Measurements from ENCODE around the gene KAZN. TPM values are rescaled to one million over a fixed set of nuclear protein-coding genes. Genes with fewer than 3 reads are reported as not detected.
"Not testable (repeated sequence)": the region's sequence is repeated elsewhere in the genome, so short reads cannot be mapped to it uniquely, and the experiment has no call there.

The KAZN gene
- polyA plus RNA-seq, 1 of the 3 experiments (the other 2 are of a cell fraction): 6.8 TPM

- DNase-seq: no peak
- Histone ChIP-seq H3K36me3 (replicated peaks in 1 of 2; ENCODE audit: control insufficient read depth in 1 of 2, insufficient read depth in 2 of 2, low read length in 1 of 2) (peaks cover 15 to 27% of the 10 kb centered on the region in 2 experiments), H4K20me1 (ENCODE audit: insufficient read depth) (no peaks in the 10 kb centered on the region), H3K4me2 (no peak overlapping the region), H3K4me1 (ENCODE audit: control insufficient read depth in 1 of 2, insufficient read depth in 2 of 2, low read depth in 1 of 2, low read length in 1 of 2) (peaks cover 0 to 8% of the 10 kb centered on the region in 2 experiments; a peak in 1 of 4 replicates), H2AFZ (ENCODE audit: low read depth) (no peak overlapping the region), H3K9ac (no peak overlapping the region), H3F3A (replicated peaks; ENCODE audit: insufficient read depth) (peaks cover 4% of the 10 kb centered on the region), H3K79me2 (ENCODE audit: insufficient read depth) (peaks cover 91% of the 10 kb centered on the region), H3K27ac (ENCODE audit: low read depth in 2 of 2, low read length in 1 of 2) (no peak overlapping the region), H3K27me3 (ENCODE audit: insufficient read depth) (no peaks in the 10 kb centered on the region), H3K9me2 (no peaks in the 10 kb centered on the region), H3K9me3 (no peaks in the 10 kb centered on the region), H3K4me3 (ENCODE audit: low read depth in 2 of 2, low read length in 1 of 2) (no peak overlapping the region)
- ChIA-PET CTCF (interaction anchor here (0.8 to 1.4 kb wide), 2 partner anchors 11 to 17 kb away, joined by 3 to 5 read pairs; no protein-coding TSS in a partner anchor), POLR2A (no interaction called here)
- TF ChIP-seq CHD2 (IDR thresholded peaks at IDR 0.05; ENCODE audit: low read length, partially characterized antibody) (no peak), RCOR1 (IDR thresholded peaks at IDR 0.05; ENCODE audit: low read length) (no peak), FOSL2 (IDR thresholded peaks at IDR 0.05; ENCODE audit: borderline replicate concordance, low read depth) (no peak), EZH2phosphoT487 (IDR thresholded peaks at IDR 0.05; ENCODE audit: borderline replicate concordance, low read depth) (no peak), YY1 (IDR thresholded peaks at IDR 0.05; ENCODE audit: low read depth) (no peak), RAD21 (IDR thresholded peaks at IDR 0.05; ENCODE audit: low read length) (no peak), FOXM1 (IDR thresholded peaks at IDR 0.05; ENCODE audit: low read depth) (no peak)
- TF ChIP-seq, protein P1, sequence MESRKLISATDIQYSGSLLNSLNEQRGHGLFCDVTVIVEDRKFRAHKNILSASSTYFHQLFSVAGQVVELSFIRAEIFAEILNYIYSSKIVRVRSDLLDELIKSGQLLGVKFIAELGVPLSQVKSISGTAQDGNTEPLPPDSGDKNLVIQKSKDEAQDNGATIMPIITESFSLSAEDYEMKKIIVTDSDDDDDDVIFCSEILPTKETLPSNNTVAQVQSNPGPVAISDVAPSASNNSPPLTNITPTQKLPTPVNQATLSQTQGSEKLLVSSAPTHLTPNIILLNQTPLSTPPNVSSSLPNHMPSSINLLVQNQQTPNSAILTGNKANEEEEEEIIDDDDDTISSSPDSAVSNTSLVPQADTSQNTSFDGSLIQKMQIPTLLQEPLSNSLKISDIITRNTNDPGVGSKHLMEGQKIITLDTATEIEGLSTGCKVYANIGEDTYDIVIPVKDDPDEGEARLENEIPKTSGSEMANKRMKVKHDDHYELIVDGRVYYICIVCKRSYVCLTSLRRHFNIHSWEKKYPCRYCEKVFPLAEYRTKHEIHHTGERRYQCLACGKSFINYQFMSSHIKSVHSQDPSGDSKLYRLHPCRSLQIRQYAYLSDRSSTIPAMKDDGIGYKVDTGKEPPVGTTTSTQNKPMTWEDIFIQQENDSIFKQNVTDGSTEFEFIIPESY (IDR thresholded peaks at IDR 0.05; ENCODE audit: borderline replicate concordance, low read depth): no peak
- WGBS (ENCODE audit: low lambda C conversion rate): 80% methylated on average over 4 of the region's 7 CpGs
Measured at GRCh38 chr1:14962407-14962806, 363.9 kb downstream of the KAZN start.

- H3K4me2 ChIP-seq; H3K27me3 ChIP-seq (ENCODE audit: insufficient read depth); DNase-seq; H3K9me3 ChIP-seq; H3K4me3 ChIP-seq (ENCODE audit: low read depth in 2 of 2, low read length in 1 of 2); H4K20me1 ChIP-seq (ENCODE audit: insufficient read depth); H2AFZ ChIP-seq (ENCODE audit: low read depth); POLR2A ChIA-PET; H3K27ac ChIP-seq (ENCODE audit: low read depth in 2 of 2, low read length in 1 of 2); H3K9ac ChIP-seq; H3K9me2 ChIP-seq: not testable (repeated sequence)
- Histone ChIP-seq H3K4me1 (ENCODE audit: control insufficient read depth in 1 of 2, insufficient read depth in 2 of 2, low read depth in 1 of 2, low read length in 1 of 2) (peaks cover 5 to 23% of the 10 kb centered on the region in 2 experiments; a peak in 3 of 4 replicates), H3K79me2 (ENCODE audit: insufficient read depth) (peaks cover 80% of the 10 kb centered on the region), H3F3A (replicated peaks; ENCODE audit: insufficient read depth) (peaks cover 18% of the 10 kb centered on the region), H3K36me3 (replicated peaks in 1 of 2; ENCODE audit: control insufficient read depth in 1 of 2, insufficient read depth in 2 of 2, low read length in 1 of 2) (peaks cover 15 to 27% of the 10 kb centered on the region in 2 experiments)
- peak; percentile 60 for TF ChIP-seq TCF12 (IDR thresholded peaks at IDR 0.05)
- CTCF ChIA-PET: interaction anchor here (0.9 kb wide), 1 partner anchor 18 kb away, joined by 3 read pairs; no protein-coding TSS in a partner anchor
- 92% methylated on average over 10 of the region's 10 CpGs for whole genome bisulfite sequencing (ENCODE audit: low lambda C conversion rate)
Measured at GRCh38 chr1:14963791-14964710, 365.6 kb downstream of the KAZN start.
